OCI-M1 (cell line): ENCODE measurements around the gene SLC6A5.
A peak's percentile ranks its signal among the peaks of the same experiment; 100 is the strongest.
"Not testable (repeated sequence)": the region's sequence is repeated elsewhere in the genome, so short reads cannot be mapped to it uniquely, and the experiment has no call there.

ENCODE experiments used
- DNase-seq: peaks from one replicate; lab custom pipeline; 2025; lab: John Stamatoyannopoulos, UW

The SLC6A5 gene

GRCh38 chr11:20599221-20600019, at the start of gene SLC6A5:
TSS of gene SLC6A5 (plus strand) at chr11:20599608. CDS start at chr11:20599673, 65 bp downstream.
- DNase-seq: peak; percentile 78

- DNase-seq: no peak
Observed at GRCh38 chr11:20551096-20551495, 48.3 kb upstream of the SLC6A5 start.

GRCh38 chr11:20555783-20556182, 43.6 kb upstream of the SLC6A5 start:
- no peak for DNase-seq

- not testable (repeated sequence) for DNase-seq
Observed at GRCh38 chr11:20556396-20556795, 43.0 kb upstream of the SLC6A5 start.

- no peak for DNase-seq
Observed at GRCh38 chr11:20558741-20559140, 40.7 kb upstream of the SLC6A5 start.

- no peak for DNase-seq
Observed at GRCh38 chr11:20559523-20560300, 39.7 kb upstream of the SLC6A5 start.

GRCh38 chr11:20561915-20562314, 37.5 kb upstream of the SLC6A5 start:
- no peak for DNase-seq

- DNase-seq: no peak
Observed at GRCh38 chr11:20563866-20564265, 35.5 kb upstream of the SLC6A5 start.

- no peak for DNase-seq
Observed at GRCh38 chr11:20564846-20565635, 34.4 kb upstream of the SLC6A5 start.

- not testable (repeated sequence) for DNase-seq
Observed at GRCh38 chr11:20566115-20566514, 33.3 kb upstream of the SLC6A5 start.

GRCh38 chr11:20566591-20567434, 32.6 kb upstream of the SLC6A5 start:
- no peak for DNase-seq

GRCh38 chr11:20579725-20580124, 19.7 kb upstream of the SLC6A5 start:
- DNase-seq: not testable (repeated sequence)

GRCh38 chr11:20583201-20583600, 16.2 kb upstream of the SLC6A5 start:
- no peak for DNase-seq

- DNase-seq: no peak
Observed at GRCh38 chr11:20584093-20584774, 15.2 kb upstream of the SLC6A5 start.

- no peak for DNase-seq
Observed at GRCh38 chr11:20589796-20590195, 9.6 kb upstream of the SLC6A5 start.

GRCh38 chr11:20590381-20590780, 9.0 kb upstream of the SLC6A5 start:
- DNase-seq: no peak

GRCh38 chr11:20592741-20593140, 6.7 kb upstream of the SLC6A5 start:
- no peak for DNase-seq

GRCh38 chr11:20594274-20595061, 4.9 kb upstream of the SLC6A5 start:
- DNase-seq: no peak

- no peak for DNase-seq
Observed at GRCh38 chr11:20595101-20595500, 4.3 kb upstream of the SLC6A5 start.
